OCI-LY7 (cell line): Measurements from ENCODE around the gene YARS1.
"Not testable (repeated sequence)": the region's sequence is repeated elsewhere in the genome, so short reads cannot be mapped to it uniquely, and the experiment has no call there.

Experiments
- CTCF ChIP-seq: fragments of 200-600 bp; sonication (generic); conservative IDR thresholded peaks from 2 replicates; pipeline ENCODE4 v1.5.1; 2014; ENCODE audit warnings: mild to moderate bottlenecking, antibody characterized with exemption, low read length, moderate library complexity, mixed read lengths
- EZH2phosphoT487 ChIP-seq: fragments of 200-600 bp; sonication (generic); IDR thresholded peaks from 2 replicates; pipeline ENCODE4 v1.6.1; 2018; ENCODE audit warnings: low read depth, borderline replicate concordance, mild to moderate bottlenecking, mixed run types, antibody characterized with exemption, low read length, moderate library complexity, mixed read lengths

- TF ChIP-seq CTCF, EZH2phosphoT487: not testable (repeated sequence)
Observed at GRCh38 chr1:32795763-32796162, 21.4 kb downstream of the YARS1 start.
